Endothelial cell of umbilical vein (primary cell): ENCODE data around the gene HPDL. TPM values are rescaled to one million over a fixed set of nuclear protein-coding genes. Genes with fewer than 3 reads are reported as not detected.

Experiments used
- BruUV-seq: library from RNA; stranded (reverse); fragments of 400-500 nt; replicated peaks from 2 replicates; lab custom pipeline; 2021; lab: Mats Ljungman, UMichigan
- CTCF ChIA-PET: fragments of 300-600, 350-600 bp; sonication (Branson Sonifier 250); formaldehyde crosslinking; loops from one replicate; lab custom pipeline; 2021; ENCODE audit warnings: antibody characterized with exemption, inconsistent platforms; lab: Charles Lee
- POLR2A ChIA-PET: fragments of 300-600, 350-600 bp; sonication (Branson Sonifier 250); formaldehyde crosslinking; loops from one replicate; lab custom pipeline; 2021; ENCODE audit warnings: antibody characterized with exemption, inconsistent platforms; lab: Charles Lee
- DNase-seq: peaks from one replicate; pipeline ENCODE4 v3.0.0-alpha.2; 2011; ENCODE audit warnings: low read depth, low spot score
- FAIRE-seq: peaks from 2 replicates; lab custom pipeline; 2011; peaks lifted over from hg19 to GRCh38; lab: Jason Lieb, UNC
- H2AFZ ChIP-seq: 2 replicates; pipeline ENCODE4 v1.6.0; 2012; ENCODE audit warnings: low read depth, low read length, control low read depth, inconsistent platforms
- H3K27ac ChIP-seq: 2 replicates; pipeline ENCODE4 v1.5.1; 2011; ENCODE audit warnings: low read depth, mild to moderate bottlenecking, control low read depth, low read length, moderate library complexity; ENCODE audit not compliant: insufficient read depth
- H3K27me3 ChIP-seq, 2 experiments: 2 replicates each; pipeline versions ENCODE4 v1.6.0 to v1.6.1; 2011; ENCODE audit warnings: low read length in 2 of 2, mixed read lengths in 1 of 2; ENCODE audit not compliant: control insufficient read depth in 2 of 2, insufficient read depth in 2 of 2
- H3K36me3 ChIP-seq, 2 experiments: 2 replicates in 1 of 2; 3 replicates in 1 of 2; pipeline ENCODE4 v1.5.1; 2011; ENCODE audit warnings: low read length in 2 of 2, mild to moderate bottlenecking in 1 of 2, moderate library complexity in 1 of 2; ENCODE audit not compliant: control insufficient read depth in 2 of 2, insufficient read depth in 2 of 2; ENCODE audit errors: extremely low read depth in 1 of 2
- H3K4me1 ChIP-seq: 3 replicates; pipeline ENCODE4 v1.5.1; 2011; ENCODE audit warnings: mild to moderate bottlenecking, low read length; ENCODE audit not compliant: control insufficient read depth, insufficient read depth; ENCODE audit errors: extremely low read depth
- H3K4me2 ChIP-seq: 2 replicates; pipeline ENCODE4 v1.6.1; 2011; ENCODE audit warnings: low read length, control low read depth, mixed read lengths; ENCODE audit not compliant: insufficient read depth
- H3K4me3 ChIP-seq, 3 experiments: fragments of 200-600 bp in 1 of 3; sonication (generic), shearing (Covaris generic) in 1 of 3; replicated peaks in 1 of 3; 2 replicates each; pipeline ENCODE4 v1.5.1; 2011 to 2016; ENCODE audit warnings: control low read depth in 3 of 3, low read length in 3 of 3, mild to moderate bottlenecking in 2 of 3, inconsistent platforms in 1 of 3, low read depth in 1 of 3, moderate library complexity in 1 of 3; ENCODE audit not compliant: insufficient read depth in 1 of 3
- H3K79me2 ChIP-seq: 2 replicates; pipeline ENCODE4 v1.6.0; 2012; ENCODE audit warnings: low read length, inconsistent platforms; ENCODE audit not compliant: control insufficient read depth, insufficient read depth
- H3K9ac ChIP-seq: replicated peaks from 2 replicates; pipeline ENCODE3; 2011; ENCODE audit warnings: low read length, control low read depth; ENCODE audit not compliant: insufficient read depth; ENCODE audit errors: extremely low read depth
- H3K9me1 ChIP-seq: replicated peaks from 3 replicates; pipeline ENCODE4 v1.6.0; 2011; ENCODE audit warnings: mild to moderate bottlenecking, low read length; ENCODE audit not compliant: control insufficient read depth, insufficient read depth; ENCODE audit errors: extremely low read depth
- H3K9me3 ChIP-seq: replicated peaks from 2 replicates; pipeline ENCODE4 v1.5.1; 2012; ENCODE audit warnings: low read length, inconsistent platforms; ENCODE audit not compliant: control insufficient read depth, insufficient read depth
- H4K20me1 ChIP-seq: replicated peaks from 2 replicates; pipeline ENCODE3; 2011; ENCODE audit warnings: mild to moderate bottlenecking, low read length; ENCODE audit not compliant: control insufficient read depth, insufficient read depth; ENCODE audit errors: extremely low read depth
- EZH2 ChIP-seq: IDR thresholded peaks from 2 replicates; pipeline ENCODE4 v1.6.1; 2012; ENCODE audit warnings: borderline replicate concordance, low read depth, mild to moderate bottlenecking, moderate library complexity, low read length, inconsistent platforms; ENCODE audit not compliant: severe bottlenecking
- FOS ChIP-seq: IDR thresholded peaks from 2 replicates; pipeline ENCODE4 v1.6.1; 2011; ENCODE audit warnings: mild to moderate bottlenecking, low read length, moderate library complexity, borderline replicate concordance; ENCODE audit not compliant: insufficient read depth
- JUN ChIP-seq: IDR thresholded peaks from 2 replicates; pipeline ENCODE4 v1.6.1; 2011; ENCODE audit warnings: borderline replicate concordance, low read depth; ENCODE audit not compliant: insufficient read length, insufficient read depth
- POLR2A ChIP-seq: IDR thresholded peaks from 2 replicates; pipeline ENCODE4 v1.6.1; 2012; ENCODE audit warnings: low read depth, mild to moderate bottlenecking, control low read depth, low read length
- dilution Hi-C: fragments of 300-500 bp; cut with MboI; formaldehyde crosslinking; loops from one replicate; pipeline ENCODE4 v1.15.0; 2019; ENCODE audit warnings: low sequenced_read_pairs; ENCODE audit not compliant: extremely low pct_ligation_motif_present
- intact Hi-C: fragments of 100-400 bp; cut with micrococcal nuclease; formaldehyde crosslinking; loops from one replicate; pipeline ENCODE4 v1.10.0; 2022
- polyA plus RNA-seq, 4 experiments: library from polyadenylated mRNA; depleted of rRNA in 3 of 4; stranded (reverse) in 3 of 4; unstranded in 1 of 4; fragments of >200 nt; gene quantifications; 2 replicates each; pipeline versions ENCODE4 v1.2.1 to v1.2.3, GENCODE V29; 2011 to 2012; ENCODE audit warnings: missing spikeins in 1 of 4
- total RNA-seq: library from RNA; stranded (reverse); gene quantifications from 2 replicates; pipeline ENCODE4 v1.2.3, GENCODE V29; 2021
- TF ChIP-seq, protein P1 (sequence below), 2 donors: IDR thresholded peaks; 1 replicate in 1 of 2; 2 replicates in 1 of 2; pipeline ENCODE4 v1.5.1; 2011; ENCODE audit warnings: low read length in 2 of 2, mild to moderate bottlenecking in 2 of 2, moderate library complexity in 2 of 2, control low read depth in 1 of 2, inconsistent platforms in 1 of 2, low read depth in 1 of 2; ENCODE audit not compliant: insufficient read depth in 1 of 2; ENCODE audit errors: extremely low read depth in 1 of 2
- TF ChIP-seq, protein P2 (sequence below): IDR thresholded peaks from 2 replicates; pipeline ENCODE4 v1.6.1; 2011; ENCODE audit not compliant: insufficient read depth, insufficient read length

HPDL gene
- total and polyA plus RNA-seq, 2 donors (not counting 3 experiments of a cell fraction or from before 2014, with no cell fraction given): 3.4 to 5.9 TPM

- intact Hi-C loops: no loop called here
Observed at GRCh38 chr1:45331436-45332345, 5.0 kb downstream of the HPDL start.

More at GRCh38 chr1:45331436-45332345, 5.0 kb downstream of the HPDL start:
- Histone ChIP-seq H3K9me3 (no peaks in the 10 kb centered on the region), H3K4me3 (no peak overlapping the region), H3K9me1 (no peaks in the 10 kb centered on the region), H2AFZ (no peak overlapping the region), H3K9ac (no peak overlapping the region), H4K20me1 (no peaks in the 10 kb centered on the region), H3K4me1 (peaks cover 18% of the 10 kb centered on the region), H3K79me2 (peaks cover 7% of the 10 kb centered on the region), H3K27me3 (no peaks in the 10 kb centered on the region), H3K36me3 (no peaks in the 10 kb centered on the region), H3K4me2 (no peak overlapping the region), H3K27ac (no peak overlapping the region)
- no TSS peak for BruUV-seq
- TF ChIP-seq EZH2: no peak
- TF ChIP-seq, protein P1, sequence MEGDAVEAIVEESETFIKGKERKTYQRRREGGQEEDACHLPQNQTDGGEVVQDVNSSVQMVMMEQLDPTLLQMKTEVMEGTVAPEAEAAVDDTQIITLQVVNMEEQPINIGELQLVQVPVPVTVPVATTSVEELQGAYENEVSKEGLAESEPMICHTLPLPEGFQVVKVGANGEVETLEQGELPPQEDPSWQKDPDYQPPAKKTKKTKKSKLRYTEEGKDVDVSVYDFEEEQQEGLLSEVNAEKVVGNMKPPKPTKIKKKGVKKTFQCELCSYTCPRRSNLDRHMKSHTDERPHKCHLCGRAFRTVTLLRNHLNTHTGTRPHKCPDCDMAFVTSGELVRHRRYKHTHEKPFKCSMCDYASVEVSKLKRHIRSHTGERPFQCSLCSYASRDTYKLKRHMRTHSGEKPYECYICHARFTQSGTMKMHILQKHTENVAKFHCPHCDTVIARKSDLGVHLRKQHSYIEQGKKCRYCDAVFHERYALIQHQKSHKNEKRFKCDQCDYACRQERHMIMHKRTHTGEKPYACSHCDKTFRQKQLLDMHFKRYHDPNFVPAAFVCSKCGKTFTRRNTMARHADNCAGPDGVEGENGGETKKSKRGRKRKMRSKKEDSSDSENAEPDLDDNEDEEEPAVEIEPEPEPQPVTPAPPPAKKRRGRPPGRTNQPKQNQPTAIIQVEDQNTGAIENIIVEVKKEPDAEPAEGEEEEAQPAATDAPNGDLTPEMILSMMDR (IDR thresholded peaks at IDR 0.05; ENCODE audit: extremely low read depth in 1 of 2, insufficient read depth in 1 of 2, low read depth in 1 of 2, low read length in 2 of 2): no peak
- no peak for TF ChIP-seq FOS
- TF ChIP-seq JUN: no peak
- TF ChIP-seq, protein P2, sequence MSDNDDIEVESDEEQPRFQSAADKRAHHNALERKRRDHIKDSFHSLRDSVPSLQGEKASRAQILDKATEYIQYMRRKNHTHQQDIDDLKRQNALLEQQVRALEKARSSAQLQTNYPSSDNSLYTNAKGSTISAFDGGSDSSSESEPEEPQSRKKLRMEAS: no peak
- TF ChIP-seq POLR2A: no peak
- POLR2A ChIA-PET: no interaction called here
- CTCF ChIA-PET: interaction anchor here (0.5 to 1.2 kb wide), 2 partner anchors 28 to 488 kb away, joined by 3 read pairs; no protein-coding TSS in a partner anchor
- FAIRE-seq (no peak), DNase-seq (no peak)
- dilution Hi-C loops: no loop called here
